HG03108 (cell line): ENCODE data around the gene RAD51C.
"Not testable (repeated sequence)": the region's sequence is repeated elsewhere in the genome, so short reads cannot be mapped to it uniquely, and the experiment has no call there.

Source experiments
- ATAC-seq: cut with Tn5 transposase; IDR thresholded peaks from one replicate; pipeline ENCODE4 v1.9.1; 2021; ENCODE audit warnings: moderate library complexity; ENCODE audit not compliant: unreplicated experiment

The RAD51C gene

GRCh38 chr17:58734040-58734439 is 41.6 kb downstream of the RAD51C start:
- ATAC-seq = no peak

DNA sequence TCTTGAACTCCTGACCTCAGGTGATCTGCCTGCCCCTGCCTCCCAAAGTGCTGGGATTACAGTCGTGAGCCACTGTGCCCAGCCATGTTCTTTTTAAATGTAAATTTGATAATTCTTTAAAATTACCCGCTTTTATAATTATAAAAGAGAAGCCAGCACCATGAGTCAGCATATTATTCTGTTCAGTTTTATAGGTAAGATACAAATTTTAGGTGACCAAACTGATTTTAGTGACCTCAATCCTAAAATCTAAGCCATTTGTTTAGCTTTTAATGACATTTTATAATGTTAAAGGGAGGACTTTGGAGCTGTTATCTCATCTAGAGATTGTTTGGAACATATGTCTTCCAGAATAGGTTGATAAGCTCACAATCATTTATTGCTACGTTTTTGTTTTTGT is 42.4 kb downstream of the RAD51C start:
- ATAC-seq = no peak

DNA sequence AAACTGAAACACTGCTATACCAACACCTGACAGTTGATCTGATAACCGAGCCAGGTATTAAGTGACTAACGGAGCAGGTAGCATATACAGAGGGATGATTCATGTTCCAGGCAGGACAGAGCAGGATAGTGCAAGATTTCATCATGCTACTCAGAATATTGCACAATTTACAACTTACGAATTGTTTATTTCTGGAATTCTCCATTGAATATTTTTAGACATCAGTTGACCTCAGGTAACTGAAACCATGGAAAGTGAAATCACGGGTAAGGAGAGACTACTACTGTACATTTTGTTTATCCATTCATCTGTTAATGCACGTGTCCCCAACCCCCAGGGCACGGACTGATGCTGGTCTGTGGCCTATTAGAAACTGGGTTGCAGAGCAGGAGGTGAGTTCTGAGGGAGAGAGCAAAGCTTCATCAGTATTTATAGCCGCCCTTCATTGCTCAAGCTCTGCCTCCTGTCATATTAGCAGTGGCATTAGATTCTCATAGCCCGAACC is 48.8 kb downstream of the RAD51C start:
- ATAC-seq = no peak

DNA sequence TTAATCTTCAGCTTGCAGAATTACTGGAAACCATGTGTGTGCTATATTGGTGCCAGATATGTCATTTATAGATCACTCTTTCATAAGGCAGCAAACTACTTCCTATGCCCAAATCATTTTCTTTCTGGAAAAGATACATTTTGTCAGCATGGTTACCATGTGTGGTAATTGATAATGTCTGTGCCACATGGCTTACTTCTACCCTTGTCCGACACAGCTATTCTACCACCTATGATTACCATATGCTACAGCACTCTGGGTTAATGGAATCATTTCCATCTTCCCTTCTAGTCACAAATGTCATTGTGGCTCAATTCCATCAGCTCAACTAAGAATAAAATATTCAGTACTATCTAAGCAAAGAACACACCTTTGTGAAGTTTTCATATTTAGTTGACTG is 55.3 kb downstream of the RAD51C start:
- ATAC-seq = no peak

DNA sequence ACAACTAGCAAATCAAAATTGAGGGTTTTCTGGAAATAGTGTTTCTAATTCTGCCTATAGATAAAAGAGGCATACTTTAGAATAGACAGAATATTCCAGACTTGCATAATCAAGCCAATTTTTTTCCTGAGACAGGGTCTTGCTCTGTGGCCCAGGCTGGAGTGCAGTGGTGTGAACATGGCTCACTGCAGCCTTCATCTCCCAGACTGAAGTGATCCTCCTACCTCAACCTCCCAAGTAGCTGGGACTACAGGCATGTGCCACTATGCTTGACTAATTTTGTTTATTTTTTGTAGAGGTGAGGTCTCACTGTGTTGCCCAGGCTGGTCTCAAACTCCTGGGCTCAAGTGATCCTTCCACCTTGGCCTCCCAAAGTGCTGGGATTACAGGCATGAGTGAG is 57.2 kb downstream of the RAD51C start:
- ATAC-seq = not testable (repeated sequence)

DNA sequence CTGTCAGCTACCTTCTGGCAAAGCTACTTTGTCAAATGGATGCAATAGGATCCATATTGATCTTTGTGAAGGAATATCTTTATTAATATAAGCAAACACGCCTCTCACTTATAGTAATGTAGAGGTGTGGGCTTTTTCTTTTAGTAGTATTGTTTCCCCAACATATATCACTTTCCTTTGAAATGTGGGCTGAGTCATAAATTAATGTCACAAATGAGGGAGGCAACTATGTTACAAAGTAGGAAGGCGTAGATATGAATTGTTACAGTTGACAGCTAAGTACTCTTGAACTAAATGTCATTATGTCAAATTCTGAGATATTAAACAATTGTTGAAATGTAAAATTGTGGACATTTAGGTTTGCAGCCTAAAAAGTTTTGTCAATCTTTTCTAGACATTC is 60.6 kb downstream of the RAD51C start:
- ATAC-seq = no peak

- ATAC-seq = no peak
Observed at GRCh38 chr17:58755269-58755576, 62.8 kb downstream of the RAD51C start.

DNA sequence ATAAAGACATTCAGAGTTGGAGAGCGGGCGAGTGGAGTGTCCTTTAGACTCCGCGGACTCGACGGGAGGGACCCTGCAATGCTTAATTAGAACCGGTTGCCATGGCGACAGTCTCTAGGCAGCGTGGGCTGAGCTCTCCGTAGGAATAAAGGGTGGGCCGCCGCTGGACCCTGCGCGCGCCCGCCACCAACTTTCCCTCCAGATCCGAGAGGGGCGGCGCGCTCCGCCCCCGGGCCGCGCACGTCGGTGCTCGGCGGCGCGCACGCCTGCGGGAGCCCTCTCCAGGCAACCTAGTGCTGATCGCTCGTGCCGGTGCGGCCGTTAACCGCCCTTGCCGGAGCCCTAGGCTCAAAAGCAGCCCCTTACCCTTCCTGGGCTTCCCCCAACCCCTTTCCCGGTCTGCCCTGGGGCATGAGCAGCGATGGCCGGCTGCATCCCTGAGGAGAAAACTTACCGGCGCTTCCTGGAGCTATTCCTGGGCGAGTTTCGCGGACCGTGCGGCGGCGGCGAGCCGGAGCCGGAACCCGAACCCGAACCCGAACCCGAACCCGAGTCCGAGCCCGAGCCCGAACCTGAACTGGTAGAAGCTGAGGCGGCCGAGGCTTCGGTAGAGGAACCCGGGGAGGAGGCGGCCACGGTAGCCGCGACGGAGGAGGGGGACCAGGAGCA is 63.3 kb downstream of the RAD51C start, which contains the start of gene PPM1E:
Gene PPM1E (plus strand): TSS at position 278 of the 669 bp plus-strand sequence.
- ATAC-seq = no peak

- ATAC-seq = no peak
Observed at GRCh38 chr17:58756246-58757161, 64.1 kb downstream of the RAD51C start.

DNA sequence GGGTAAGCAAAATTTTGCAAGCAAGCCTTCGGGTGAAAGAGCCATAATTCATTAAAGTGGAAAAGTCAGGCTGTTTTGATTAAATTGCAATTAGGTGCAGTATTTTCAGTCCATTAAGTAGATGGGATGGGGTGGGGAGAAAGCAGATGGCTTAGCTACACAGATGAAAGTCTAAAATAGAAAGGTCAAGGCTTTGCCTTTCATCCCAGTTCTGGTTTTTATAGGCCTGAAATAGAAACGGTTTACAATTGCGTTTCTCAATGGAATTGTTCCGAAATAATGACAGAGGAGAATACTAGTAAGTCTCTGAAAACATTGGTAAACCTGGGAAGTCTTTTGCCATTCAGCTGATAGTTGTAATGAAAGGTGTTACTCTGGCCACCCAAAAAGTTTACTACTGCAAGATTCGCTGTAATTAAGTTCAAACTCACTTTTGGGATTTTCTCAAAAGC is 64.8 kb downstream of the RAD51C start:
- no peak for ATAC-seq

GRCh38 chr17:58758890-58759289 is 66.5 kb downstream of the RAD51C start:
- ATAC-seq = no peak

DNA sequence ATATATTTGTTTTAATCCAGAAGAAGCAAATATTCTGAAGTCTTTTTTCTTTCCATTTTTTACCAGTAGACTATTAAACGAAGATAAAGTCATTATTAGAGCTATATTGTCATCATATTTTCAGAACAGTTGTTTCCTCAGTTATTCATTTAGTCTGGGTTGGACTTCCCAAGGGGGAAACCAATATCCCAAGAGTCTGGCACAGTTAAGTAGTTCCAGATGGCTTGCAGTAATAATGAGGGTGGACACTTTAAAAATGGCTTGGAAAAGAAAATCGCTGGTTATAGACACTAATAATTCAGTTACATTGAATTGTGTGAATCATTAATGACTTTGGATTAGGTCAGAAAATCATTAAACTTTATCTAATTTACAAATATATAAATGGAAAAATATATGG is 67.1 kb downstream of the RAD51C start:
- no peak for ATAC-seq

DNA sequence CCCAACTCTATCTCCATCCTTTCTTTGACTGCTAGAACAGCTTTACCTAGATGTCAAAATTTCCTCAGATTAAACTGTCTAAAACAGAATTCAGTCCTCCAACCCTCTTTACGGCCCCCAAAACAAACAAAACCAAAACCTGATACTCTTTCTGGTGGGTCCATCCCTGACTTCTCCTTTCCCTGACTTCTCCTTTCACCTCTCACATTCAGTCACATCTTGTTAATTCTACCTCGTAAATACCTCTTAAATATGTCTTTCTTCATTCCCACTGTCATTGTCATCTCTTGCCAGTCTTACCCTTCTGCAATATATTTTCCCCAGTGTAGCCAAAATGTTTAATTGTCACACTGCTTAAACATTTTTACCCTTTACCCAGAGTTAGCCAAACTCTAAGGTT is 67.8 kb downstream of the RAD51C start:
- ATAC-seq = no peak

DNA sequence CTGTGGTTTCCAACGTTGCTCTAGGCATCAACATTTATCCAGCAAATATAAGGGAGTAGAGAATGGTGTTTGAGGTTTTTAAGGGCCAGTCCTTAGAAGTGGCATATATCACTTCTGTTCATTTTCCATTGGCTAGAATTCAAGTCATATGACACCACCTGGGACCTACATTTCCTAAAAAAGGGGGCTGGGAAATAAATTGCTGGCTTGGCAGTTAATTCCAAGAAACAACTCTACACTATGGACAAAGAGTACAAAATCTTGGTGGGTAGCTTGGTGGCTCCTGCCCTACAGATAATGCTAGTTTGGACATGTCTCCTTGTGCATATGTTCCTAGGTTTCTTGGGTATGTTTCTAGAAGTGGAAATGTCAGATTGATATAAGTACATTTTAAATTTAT is 70.9 kb downstream of the RAD51C start:
- no peak for ATAC-seq

DNA sequence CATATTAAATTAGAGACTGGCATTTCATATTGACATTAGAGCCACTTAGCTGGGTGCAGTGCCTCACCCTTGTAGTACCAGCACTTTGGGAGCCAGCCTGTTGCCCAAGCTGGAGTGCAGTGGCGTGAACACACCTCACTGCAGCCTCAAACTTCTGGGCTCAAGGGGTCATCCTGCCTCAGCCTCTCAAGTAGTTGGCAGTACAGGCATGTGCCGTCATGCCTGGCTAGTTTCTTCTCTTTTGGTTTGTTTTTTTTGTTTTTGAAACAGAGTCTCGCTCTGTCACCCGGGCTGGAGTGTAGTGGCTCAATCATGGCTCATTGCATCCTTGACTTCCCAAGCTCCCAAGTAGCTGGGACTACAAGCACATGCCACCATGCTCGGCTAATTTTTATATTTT is 72.0 kb downstream of the RAD51C start:
- ATAC-seq = no peak

- not testable (repeated sequence) for ATAC-seq
Observed at GRCh38 chr17:58778482-58778881, 86.1 kb downstream of the RAD51C start.

- ATAC-seq = no peak
Observed at GRCh38 chr17:58779446-58779845, 87.0 kb downstream of the RAD51C start.

DNA sequence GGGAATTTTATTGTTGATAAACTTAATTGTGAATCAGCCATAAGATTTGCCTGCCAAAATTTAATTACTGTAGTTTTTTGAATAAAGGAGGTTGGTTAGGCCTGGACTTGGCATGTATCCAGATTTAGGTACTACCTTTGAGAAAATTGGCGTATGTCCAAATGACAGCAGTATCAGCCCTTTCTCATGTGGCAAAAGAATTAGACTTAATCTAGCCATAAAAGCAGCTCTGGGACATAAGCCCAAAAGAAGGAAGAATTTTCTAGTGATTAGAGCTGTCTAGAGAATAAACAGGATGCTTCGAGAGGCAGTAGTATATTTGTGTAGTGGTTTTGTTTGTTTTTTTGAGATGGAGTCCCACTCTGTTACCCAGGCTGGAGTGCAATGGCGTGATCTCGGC is 91.0 kb downstream of the RAD51C start:
- ATAC-seq = no peak

DNA sequence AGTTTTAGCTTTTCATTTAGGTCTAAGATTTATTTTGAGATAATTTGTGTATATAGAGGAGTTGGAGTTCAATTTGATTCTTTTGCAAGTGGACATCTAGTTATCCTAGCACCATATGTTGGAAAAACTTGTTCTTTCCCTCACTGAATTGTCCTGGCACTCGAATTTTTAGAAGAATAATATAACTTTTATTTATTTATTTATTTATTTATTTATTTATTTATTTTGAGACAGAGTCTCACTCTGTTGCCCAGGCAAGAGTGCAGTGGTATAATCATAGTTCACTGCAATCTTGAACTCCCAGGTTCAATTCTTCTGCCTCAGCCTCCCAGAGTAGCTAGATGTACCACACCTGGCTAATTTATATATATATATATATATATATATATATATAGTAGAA is 92.7 kb downstream of the RAD51C start:
- ATAC-seq = no peak
